ENCODE results near the gene TXNDC8. TPM values are rescaled to one million over a fixed set of nuclear protein-coding genes. Genes with fewer than 3 reads are reported as not detected.

The TXNDC8 gene
- total and polyA plus RNA-seq, 7 donors = not detected

DNA sequence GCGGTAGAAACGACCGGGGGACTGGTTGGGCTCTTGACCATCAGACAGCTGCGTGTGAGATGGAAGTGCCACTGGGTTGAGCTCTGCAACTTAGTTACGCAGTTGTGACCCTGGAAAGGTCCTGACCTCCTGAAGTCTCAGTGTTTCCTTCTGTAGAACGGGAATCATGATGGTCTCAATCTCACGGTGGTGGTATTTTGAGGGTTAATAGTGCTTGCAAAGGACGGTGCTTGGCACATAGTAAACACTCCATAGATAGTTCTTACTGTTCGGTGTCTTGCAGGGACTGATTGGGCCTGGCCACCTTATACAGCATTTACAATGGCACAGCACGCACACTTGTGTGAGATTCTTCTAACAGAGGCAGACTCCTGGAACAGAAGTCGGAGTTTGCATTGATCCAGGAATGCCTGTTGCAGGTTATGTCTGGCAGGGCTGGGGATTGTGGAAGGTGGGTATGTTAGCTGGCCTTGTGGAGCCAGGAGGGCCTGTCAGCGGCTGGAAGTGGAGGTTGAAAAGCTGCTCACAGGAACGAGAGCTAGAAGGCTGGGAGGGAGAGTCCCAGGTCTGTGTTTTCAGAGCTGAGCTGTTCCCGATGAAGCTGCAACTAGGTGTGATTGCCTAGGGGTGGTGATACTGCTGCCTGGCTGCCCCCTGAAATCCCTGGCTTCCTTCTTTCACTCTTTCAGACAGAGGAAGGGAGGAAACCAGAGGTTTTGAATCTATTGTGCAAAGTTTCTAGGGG, 80.4 kb downstream of the TXNDC8 start:
- Histone ChIP-seq H3K4me1 (peaks cover 0 to 27% (median 24%) of the 10 kb centered on the region in 4 donors), H3K9me3 (no peaks in the 10 kb centered on the region), H3K4me3 (peak overlapping the region; percentile 75 to 95 (median 82)), H3K36me3 (no peaks in the 10 kb centered on the region), H3K27me3 (no peaks in the 10 kb centered on the region), H3K27ac (peak overlapping the region; percentile 89 to 95 (median 90))
- DNase-seq = no peak
- TF ChIP-seq EP300 (IDR thresholded peaks at IDR 0.05) (no peak), POLR2AphosphoS5 (IDR thresholded peaks at IDR 0.05) (no peak), POLR2A (IDR thresholded peaks at IDR 0.05) (no peak)
- TF ChIP-seq, protein P1, sequence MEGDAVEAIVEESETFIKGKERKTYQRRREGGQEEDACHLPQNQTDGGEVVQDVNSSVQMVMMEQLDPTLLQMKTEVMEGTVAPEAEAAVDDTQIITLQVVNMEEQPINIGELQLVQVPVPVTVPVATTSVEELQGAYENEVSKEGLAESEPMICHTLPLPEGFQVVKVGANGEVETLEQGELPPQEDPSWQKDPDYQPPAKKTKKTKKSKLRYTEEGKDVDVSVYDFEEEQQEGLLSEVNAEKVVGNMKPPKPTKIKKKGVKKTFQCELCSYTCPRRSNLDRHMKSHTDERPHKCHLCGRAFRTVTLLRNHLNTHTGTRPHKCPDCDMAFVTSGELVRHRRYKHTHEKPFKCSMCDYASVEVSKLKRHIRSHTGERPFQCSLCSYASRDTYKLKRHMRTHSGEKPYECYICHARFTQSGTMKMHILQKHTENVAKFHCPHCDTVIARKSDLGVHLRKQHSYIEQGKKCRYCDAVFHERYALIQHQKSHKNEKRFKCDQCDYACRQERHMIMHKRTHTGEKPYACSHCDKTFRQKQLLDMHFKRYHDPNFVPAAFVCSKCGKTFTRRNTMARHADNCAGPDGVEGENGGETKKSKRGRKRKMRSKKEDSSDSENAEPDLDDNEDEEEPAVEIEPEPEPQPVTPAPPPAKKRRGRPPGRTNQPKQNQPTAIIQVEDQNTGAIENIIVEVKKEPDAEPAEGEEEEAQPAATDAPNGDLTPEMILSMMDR (IDR thresholded peaks at IDR 0.05) = no peak
- WGBS, 2 donors = 3 to 12% methylated on average over 14 of the region's 14 CpGs
- intact Hi-C loops (cut with DNase I) = loop anchor here (5.0 kb wide), 2 partner anchors 130 to 210 kb away; no protein-coding TSS in a partner anchor

DNA sequence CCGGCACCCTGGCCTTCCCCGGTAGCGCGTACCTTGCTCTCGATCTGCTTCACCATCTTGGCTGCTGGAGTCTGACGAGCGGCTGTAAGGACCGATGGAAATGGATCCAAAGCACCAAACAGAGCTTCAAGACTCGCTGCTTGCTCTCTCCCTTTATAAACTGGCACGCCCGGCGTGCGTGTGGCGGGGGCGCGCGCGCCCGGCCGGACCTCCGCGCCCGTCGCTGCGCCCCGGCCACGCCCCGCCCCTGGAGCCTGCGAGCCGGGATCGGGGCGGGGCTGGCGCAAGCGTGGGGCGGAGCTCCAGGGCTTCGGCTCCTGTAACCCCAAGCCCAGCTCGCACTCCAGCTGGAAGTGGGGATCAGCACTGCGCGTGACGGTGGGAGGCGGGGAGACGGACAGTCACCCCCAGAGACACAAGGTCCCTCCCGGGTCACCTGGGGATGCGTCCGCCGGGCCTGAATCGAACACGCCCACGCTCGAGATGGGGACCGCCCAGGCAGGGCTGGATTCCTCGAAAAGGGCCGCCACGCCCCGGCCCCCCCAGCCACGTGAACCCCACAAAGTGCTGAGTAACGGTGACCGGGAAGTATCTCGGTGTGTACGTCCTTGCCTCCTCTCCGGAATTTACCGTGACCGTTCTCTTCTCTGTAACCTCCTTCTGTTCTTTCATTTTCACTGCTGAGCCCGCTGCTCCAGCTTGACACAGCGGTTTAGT, 81.1 kb downstream of the TXNDC8 start, which contains the start of gene TXN:
TSS of gene TXN (minus strand) at position 128 of the 717 bp plus-strand sequence. CDS start at position 56, 72 bp downstream.
- WGBS, 2 donors = 0% methylated on average over 65 of the region's 65 CpGs
- Histone ChIP-seq H3K4me1 (peaks cover 0 to 27% (median 24%) of the 10 kb centered on the region in 4 donors), H3K27ac (peak within 1 kb of the TSS; percentile 89 to 95 (median 90)), H3K9me3 (no peaks in the 10 kb centered on the region), H3K4me3 (peak within 1 kb of the TSS; percentile 75 to 95 (median 82)), H3K36me3 (no peaks in the 10 kb centered on the region), H3K27me3 (no peaks in the 10 kb centered on the region)
- TF ChIP-seq, protein P1 (IDR thresholded peaks at IDR 0.05) = no peak
- TF ChIP-seq POLR2A (IDR thresholded peaks at IDR 0.05) (peak; percentile 39 to 61), POLR2AphosphoS5 (IDR thresholded peaks at IDR 0.05) (peak; percentile 91 to 94 (median 94)), EP300 (IDR thresholded peaks at IDR 0.05) (peak; percentile 40 to 88 (median 74))
- intact Hi-C loops (cut with DNase I) = loop anchor here (5.0 kb wide), 2 partner anchors 129 to 209 kb away; no protein-coding TSS in a partner anchor
- DNase-seq = peak; percentile 94

DNA sequence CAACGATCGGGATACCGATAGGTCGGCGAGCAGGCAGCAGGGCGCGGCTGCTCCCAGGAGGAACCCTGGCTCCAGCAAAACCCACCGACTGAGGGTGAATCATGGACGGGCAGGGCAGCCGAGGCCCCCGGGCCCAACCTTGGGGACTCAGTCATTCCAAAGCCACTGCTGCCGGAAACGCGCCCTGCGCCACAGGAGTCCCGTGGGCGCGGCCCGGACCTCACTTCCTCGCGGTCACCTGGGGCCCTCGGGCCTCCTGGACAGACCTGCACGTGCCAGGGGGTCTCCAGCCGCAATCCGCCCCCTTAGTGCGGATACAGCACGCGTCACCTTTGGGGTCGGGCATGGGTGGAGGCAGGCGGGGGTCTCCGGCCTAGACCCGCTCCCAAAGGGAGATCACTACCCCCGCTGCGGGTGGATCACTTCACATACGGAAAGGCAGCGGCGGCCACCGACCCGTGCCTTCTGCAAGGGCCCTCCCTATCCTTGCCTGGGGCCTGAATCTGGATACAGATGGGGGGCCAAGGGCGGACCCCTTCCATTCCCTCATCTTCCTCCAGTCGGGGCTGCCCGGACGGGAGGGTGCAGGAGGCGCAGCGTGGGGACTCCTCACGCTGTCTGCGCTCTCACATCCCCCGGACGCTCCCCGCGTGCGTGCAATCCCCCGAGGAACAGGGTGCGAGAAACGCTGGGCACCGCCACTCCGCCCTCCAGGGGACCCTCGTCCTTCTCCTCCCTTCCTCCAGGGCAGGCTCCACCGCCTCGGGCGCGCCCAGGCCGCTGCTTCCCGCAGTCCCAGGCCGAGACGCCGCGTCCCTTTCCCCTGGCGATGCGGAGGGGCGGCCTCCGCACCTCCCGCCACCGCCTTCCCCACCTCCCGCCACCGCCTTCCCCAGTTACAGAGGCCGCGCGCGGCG, 81.9 kb downstream of the TXNDC8 start:
- Histone ChIP-seq H3K27ac (peak overlapping the region; percentile 89 to 95 (median 90)), H3K36me3 (peaks cover 0 to 3% (median 0%) of the 10 kb centered on the region in 4 donors), H3K9me3 (no peaks in the 10 kb centered on the region), H3K4me1 (peaks cover 0 to 27% (median 24%) of the 10 kb centered on the region in 4 donors), H3K4me3 (peak overlapping the region; percentile 75 to 95 (median 82)), H3K27me3 (no peaks in the 10 kb centered on the region)
- peak; percentile 46 to 80 (median 48) for TF ChIP-seq POLR2AphosphoS5 (IDR thresholded peaks at IDR 0.05)
- TF ChIP-seq, protein P1 (IDR thresholded peaks at IDR 0.05) = no peak
- TF ChIP-seq EP300 (IDR thresholded peaks at IDR 0.05) = peak in 1 of 4 donors; percentile 53
- peak in 1 of 2 donors; percentile 13 for TF ChIP-seq POLR2A (IDR thresholded peaks at IDR 0.05)
- WGBS, 2 donors = 0 to 1% methylated on average over 81 of the region's 81 CpGs
- peak; percentile 82 for DNase-seq
- intact Hi-C loops (cut with DNase I) = loop anchor here (5.0 kb wide), 2 partner anchors 128 to 208 kb away; no protein-coding TSS in a partner anchor

DNA sequence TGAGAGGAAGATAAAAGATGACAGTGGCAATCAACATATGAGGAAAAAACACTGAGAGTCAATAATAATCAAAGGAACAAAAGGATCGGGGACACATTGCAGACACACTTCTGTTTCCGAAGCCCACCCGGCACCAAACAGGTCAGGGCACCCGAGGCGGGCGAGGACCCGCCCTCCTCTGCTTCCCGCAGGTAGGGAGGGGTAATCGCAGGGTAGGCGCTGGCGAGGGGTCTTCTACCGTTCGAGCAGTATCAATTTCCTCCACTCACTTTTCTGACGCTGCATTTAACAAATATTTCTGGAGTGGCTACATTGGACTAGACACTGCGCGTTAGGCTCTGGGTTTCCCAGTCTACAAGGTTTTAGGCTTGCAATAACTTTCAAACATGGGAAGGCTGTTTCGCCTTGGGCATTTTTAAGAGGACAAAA, 82.6 kb downstream of the TXNDC8 start:
- TF ChIP-seq POLR2A (IDR thresholded peaks at IDR 0.05) = no peak
- DNase-seq = no peak
- no peaks in the 10 kb centered on the region for H3K9me3 ChIP-seq
- H3K4me3 ChIP-seq = peak overlapping the region; percentile 75 to 95 (median 82)
- H3K4me1 ChIP-seq = peaks cover 0 to 27% (median 24%) of the 10 kb centered on the region in 4 donors
- H3K36me3 ChIP-seq = peaks cover 0 to 9% (median under 1%) of the 10 kb centered on the region in 4 donors
- 0 to 5% methylated on average over 17 of the region's 17 CpGs for WGBS, 2 donors
- peak overlapping the region; percentile 89 to 95 (median 90) for H3K27ac ChIP-seq
- intact Hi-C loops (cut with DNase I) = loop anchor here (5.0 kb wide), 2 partner anchors 128 to 208 kb away; no protein-coding TSS in a partner anchor
- no peaks in the 10 kb centered on the region for H3K27me3 ChIP-seq

Data from sigmoid colon (tissue), 7 donors.